Right ventricle myocardium inferior (tissue), 1 donor: Measurements from ENCODE around the gene KCTD10. TPM values are rescaled to one million over a fixed set of nuclear protein-coding genes. Genes with fewer than 3 reads are reported as not detected.

Experiments
- total RNA-seq: library from RNA; stranded (reverse); fragmentation: NEBNext Ultra II Directional; extraction: Animal tissue kit (Norgen Biotek cat#: 25700); gene quantifications from one replicate; pipeline ENCODE4 v1.2.1, GENCODE V29; 2021
- donor health status: DM: no; HTN: yes; CAD: no; lungs with severe emphysema.

The KCTD10 gene
- total RNA-seq, 1 donor from 2014 or later, result 32.2 TPM

Other genes with a start within 250 kb of the KCTD10 start
- gene FOXN4, start 168.0 kb downstream of the KCTD10 start, total RNA-seq, result not detected
- 0.16 TPM for gene MYO1H, start 129.4 kb downstream of the KCTD10 start, total RNA-seq
- gene UBE3B, start 334 bp upstream of the KCTD10 start, total RNA-seq, result 56.1 TPM
- gene MMAB, start 96.2 kb upstream of the KCTD10 start, total RNA-seq, result 61.7 TPM
- gene MVK, start 96.5 kb upstream of the KCTD10 start, total RNA-seq, result 11.8 TPM
- 27.4 TPM for gene FAM222A, start 236.5 kb upstream of the KCTD10 start, total RNA-seq